Measurements from ENCODE around the gene CAB39.
"Not testable (repeated sequence)": the region's sequence is repeated elsewhere in the genome, so short reads cannot be mapped to it uniquely, and the experiment has no call there.

The CAB39 gene

GRCh38 chr2:230716588-230716987 is 3.9 kb downstream of the CAB39 start:
- H3K27ac ChIP-seq = no peak overlapping the region
- no peak for TF ChIP-seq CTCF (IDR thresholded peaks at IDR 0.05; ENCODE audit: low read depth, low read length, missing control alignments)
- H3K36me3 ChIP-seq (replicated peaks) = peaks cover 5% of the 10 kb centered on the region
- H3K27me3 ChIP-seq (replicated peaks) = no peaks in the 10 kb centered on the region
- H3K4me3 ChIP-seq (ENCODE audit: low read depth, low read length) = no peak overlapping the region
- in situ Hi-C loops (cut with HindIII; ENCODE audit: low pct_ligation_motif_present, low sequenced_read_pairs) = no loop called here
- no peak for DNase-seq

- Histone ChIP-seq H3K36me3 (replicated peaks) (peaks cover 5% of the 10 kb centered on the region), H3K27ac (no peak overlapping the region), H3K27me3 (replicated peaks) (no peaks in the 10 kb centered on the region), H3K4me3 (ENCODE audit: low read depth, low read length) (no peak overlapping the region)
- in situ Hi-C loops (cut with HindIII; ENCODE audit: low pct_ligation_motif_present, low sequenced_read_pairs) = no loop called here
- no peak for TF ChIP-seq CTCF (IDR thresholded peaks at IDR 0.05; ENCODE audit: low read depth, low read length, missing control alignments)
- no peak for DNase-seq
Observed at GRCh38 chr2:230717600-230717999, 5.0 kb downstream of the CAB39 start.

GRCh38 chr2:230719340-230719739 is 6.7 kb downstream of the CAB39 start:
- TF ChIP-seq CTCF (IDR thresholded peaks at IDR 0.05; ENCODE audit: low read depth, low read length, missing control alignments) = no peak
- peaks cover 5% of the 10 kb centered on the region for H3K36me3 ChIP-seq (replicated peaks)
- H3K4me3 ChIP-seq (ENCODE audit: low read depth, low read length) = no peak overlapping the region
- DNase-seq = no peak
- H3K27me3 ChIP-seq (replicated peaks) = no peaks in the 10 kb centered on the region
- no peak overlapping the region for H3K27ac ChIP-seq
- in situ Hi-C loops (cut with HindIII; ENCODE audit: low pct_ligation_motif_present, low sequenced_read_pairs) = no loop called here

- Histone ChIP-seq H3K4me3 (ENCODE audit: low read depth, low read length) (no peak overlapping the region), H3K27ac (no peak overlapping the region), H3K36me3 (replicated peaks) (peaks cover 5% of the 10 kb centered on the region), H3K27me3 (replicated peaks) (no peaks in the 10 kb centered on the region)
- no peak for TF ChIP-seq CTCF (IDR thresholded peaks at IDR 0.05; ENCODE audit: low read depth, low read length, missing control alignments)
- no peak for DNase-seq
- in situ Hi-C loops (cut with HindIII; ENCODE audit: low pct_ligation_motif_present, low sequenced_read_pairs) = no loop called here
Observed at GRCh38 chr2:230721712-230722111, 9.1 kb downstream of the CAB39 start.

- no peaks in the 10 kb centered on the region for H3K27me3 ChIP-seq (replicated peaks)
- H3K27ac ChIP-seq = no peak overlapping the region
- TF ChIP-seq CTCF (IDR thresholded peaks at IDR 0.05; ENCODE audit: low read depth, low read length, missing control alignments) = no peak
- DNase-seq = no peak
- no peak overlapping the region for H3K4me3 ChIP-seq (ENCODE audit: low read depth, low read length)
- peaks cover 5% of the 10 kb centered on the region for H3K36me3 ChIP-seq (replicated peaks)
- in situ Hi-C loops (cut with HindIII; ENCODE audit: low pct_ligation_motif_present, low sequenced_read_pairs) = no loop called here
Observed at GRCh38 chr2:230722207-230722885, 9.7 kb downstream of the CAB39 start.

- in situ Hi-C loops (cut with HindIII; ENCODE audit: low pct_ligation_motif_present, low sequenced_read_pairs) = no loop called here
- no peak for TF ChIP-seq CTCF (IDR thresholded peaks at IDR 0.05; ENCODE audit: low read depth, low read length, missing control alignments)
- no peak for DNase-seq
- Histone ChIP-seq H3K36me3 (replicated peaks) (peaks cover 5% of the 10 kb centered on the region), H3K27me3 (replicated peaks) (no peaks in the 10 kb centered on the region), H3K4me3 (ENCODE audit: low read depth, low read length) (no peak overlapping the region), H3K27ac (no peak overlapping the region)
Observed at GRCh38 chr2:230723363-230723762, 10.7 kb downstream of the CAB39 start.

GRCh38 chr2:230724957-230725356 is 12.3 kb downstream of the CAB39 start:
- in situ Hi-C loops (cut with HindIII; ENCODE audit: low pct_ligation_motif_present, low sequenced_read_pairs); H3K27ac ChIP-seq; H3K27me3 ChIP-seq (replicated peaks); DNase-seq; H3K4me3 ChIP-seq (ENCODE audit: low read depth, low read length); H3K36me3 ChIP-seq (replicated peaks): not testable (repeated sequence)
